HepG2 (cell line): ENCODE measurements around the gene PPP2R5E. TPM values are rescaled to one million over a fixed set of nuclear protein-coding genes. Genes with fewer than 3 reads are reported as not detected.

Experiments used
- ATAC-seq: fragments of 200-7000 bp; cut with Tn5 transposase; 3 replicates; pipeline ENCODE4 v1.9.1; 2020; ENCODE audit warnings: mild to moderate bottlenecking, moderate library complexity
- BruUV-seq: library from RNA; stranded (reverse); fragments of 400-500 nt; replicated peaks from 2 replicates; lab custom pipeline; 2021; lab: Mats Ljungman, UMichigan
- CTCF ChIA-PET: fragments of 300-600 bp; formaldehyde crosslinking; extraction: SDS; loops from one replicate; lab custom pipeline; 2021; ENCODE audit warnings: low total read pairs, inconsistent platforms, low intra/inter-chr PET ratio; lab: Yijun Ruan, JAX
- POLR2A ChIA-PET: fragments of 350-600 bp; sonication (Branson Sonifier 250); formaldehyde crosslinking; loops from one replicate; lab custom pipeline; 2020; ENCODE audit warnings: antibody characterized with exemption, inconsistent platforms; lab: Yijun Ruan, JAX
- DNase-seq: peaks from one replicate; pipeline ENCODE4 v3.0.0-alpha.2; 2015; ENCODE audit warnings: low spot score
- FAIRE-seq: peaks from 3 replicates; lab custom pipeline; 2011; peaks lifted over from hg19 to GRCh38; lab: Jason Lieb, UNC
- H2AFZ ChIP-seq: one replicate; pipeline ENCODE4 v1.6.1; 2011; ENCODE audit warnings: low read length, inconsistent platforms
- H3K27ac ChIP-seq: fragments of 300-600 bp; 3 replicates; pipeline ENCODE4 v1.8.0; 2011; ENCODE audit warnings: mixed run types, mild to moderate bottlenecking, mixed read lengths, low read length, inconsistent platforms; ENCODE audit not compliant: insufficient read depth; ENCODE audit errors: extremely low read length
- H3K27me3 ChIP-seq, 2 experiments: fragments of 200-600 bp in 1 of 2; 2 replicates in 1 of 2; 3 replicates in 1 of 2; pipeline versions ENCODE4 v1.6.0 to v1.8.0; 2011; ENCODE audit warnings: low read length in 2 of 2, mild to moderate bottlenecking in 2 of 2, moderate library complexity in 2 of 2, inconsistent platforms in 1 of 2; ENCODE audit not compliant: insufficient read depth in 2 of 2, control insufficient read depth in 1 of 2
- H3K36me3 ChIP-seq, 2 experiments: fragments of 200-600 bp in 1 of 2; replicated peaks in 1 of 2; 2 replicates in 1 of 2; 3 replicates in 1 of 2; pipeline versions ENCODE4 v1.5.1 to v1.8.0; 2011; ENCODE audit warnings: low read length in 2 of 2, inconsistent platforms in 1 of 2; ENCODE audit not compliant: insufficient read depth in 2 of 2, control insufficient read depth in 1 of 2
- H3K4me1 ChIP-seq: 2 replicates; pipeline ENCODE4 v1.5.1; 2012; ENCODE audit warnings: low read length, inconsistent platforms; ENCODE audit not compliant: insufficient read depth
- H3K4me2 ChIP-seq: 2 replicates; pipeline ENCODE4 v1.6.0; 2011; ENCODE audit warnings: low read depth, low read length, inconsistent platforms
- H3K4me3 ChIP-seq, 3 experiments: fragments of 200-600 bp in 1 of 3; sonication (generic), shearing (Covaris generic) in 1 of 3; replicated peaks in 1 of 3; 2 replicates each; pipeline ENCODE4 v1.5.1; 2011 to 2016; ENCODE audit warnings: low read length in 3 of 3, inconsistent platforms in 2 of 3, low read depth in 2 of 3, mild to moderate bottlenecking in 2 of 3, control low read depth in 1 of 3, mixed read lengths in 1 of 3; ENCODE audit not compliant: insufficient read depth in 1 of 3
- H3K79me2 ChIP-seq: one replicate; pipeline ENCODE4 v1.6.1; 2011; ENCODE audit warnings: low read length, inconsistent platforms; ENCODE audit not compliant: insufficient read depth
- H3K9ac ChIP-seq: 2 replicates; pipeline ENCODE4 v1.6.0; 2011; ENCODE audit warnings: mild to moderate bottlenecking, low read depth, low read length, inconsistent platforms; ENCODE audit not compliant: insufficient read depth
- H3K9me3 ChIP-seq: 2 replicates; pipeline ENCODE4 v1.5.1; 2012; ENCODE audit warnings: mild to moderate bottlenecking, low read length
- H4K20me1 ChIP-seq: 2 replicates; pipeline ENCODE4 v1.6.0; 2011; ENCODE audit warnings: inconsistent platforms, mild to moderate bottlenecking, low read length, moderate library complexity; ENCODE audit not compliant: insufficient read depth
- ATM ChIP-seq: fragments of 450-650 bp; IDR thresholded peaks from 2 replicates; pipeline ENCODE4 v1.7.1; 2017; ENCODE audit warnings: mild to moderate bottlenecking, borderline replicate concordance
- CREB1 ChIP-seq, 2 experiments: fragments of 450-650 bp in 1 of 2; IDR thresholded peaks; 2 replicates each; pipeline ENCODE4 v1.6.1; 2016 to 2017; ENCODE audit warnings: control low read depth in 1 of 2, mild to moderate bottlenecking in 1 of 2, missing compliant biosample characterization in 1 of 2, missing genetic modification characterization in 1 of 2
- NFE2 ChIP-seq: sonication (generic); formaldehyde crosslinking; IDR thresholded peaks from 2 replicates; pipeline ENCODE4 v1.4.0; 2020; ENCODE audit warnings: missing genetic modification reagents
- PAXIP1 ChIP-seq: sonication (generic); formaldehyde crosslinking; conservative IDR thresholded peaks from 2 replicates; pipeline ENCODE4 v1.4.0; 2020; ENCODE audit warnings: mild to moderate bottlenecking, missing genetic modification reagents, moderate library complexity
- ZNF446 ChIP-seq: sonication (generic); formaldehyde crosslinking; IDR thresholded peaks from 2 replicates; pipeline ENCODE4 v1.5.0; 2020; ENCODE audit warnings: mild to moderate bottlenecking, missing genetic modification reagents
- ZNF772 ChIP-seq: sonication (generic); formaldehyde crosslinking; IDR thresholded peaks from 2 replicates; pipeline ENCODE4 v1.5.0; 2020; ENCODE audit warnings: mild to moderate bottlenecking, missing genetic modification reagents
- ZNF883 ChIP-seq: sonication (generic); formaldehyde crosslinking; IDR thresholded peaks from 2 replicates; pipeline ENCODE4 v1.5.1; 2020; ENCODE audit warnings: mild to moderate bottlenecking, missing genetic modification reagents; ENCODE audit errors: not compliant biosample characterization
- in situ Hi-C: cut with HindIII; loops from 2 replicates; pipeline ENCODE4 v1.10.0; 2017; ENCODE audit warnings: low pct_unique_long_range_greater_than_20kb; ENCODE audit not compliant: extremely low pct_ligation_motif_present
- intact Hi-C: fragments of 100-400 bp; cut with micrococcal nuclease; formaldehyde crosslinking; loops from one replicate; pipeline ENCODE4 v1.10.0; 2022; ENCODE audit not compliant: unreplicated experiment
- polyA plus RNA-seq, 8 experiments: library from polyadenylated mRNA; depleted of rRNA in 3 of 8; stranded (reverse) in 7 of 8; unstranded in 1 of 8; fragments of >200 nt; fragmentation: Illumina TruSeq in 4 of 8; extraction: Trizol in 4 of 8; gene quantifications; 2 replicates each; pipeline versions ENCODE4 v1.2.1 to v1.2.3, GENCODE V29; 2011 to 2016; ENCODE audit warnings: low read depth in 4 of 8, missing spikeins in 1 of 8, mixed read lengths in 1 of 8; ENCODE audit not compliant: insufficient read depth in 1 of 8
- total RNA-seq, 5 experiments: library from RNA; depleted of rRNA; stranded (reverse); fragments of >200 nt; fragmentation: Illumina TruSeq; extraction: Trizol; gene quantifications; 2 replicates each; pipeline ENCODE4 v1.2.3, GENCODE V29; 2016; ENCODE audit warnings: low read depth in 1 of 5
- TF ChIP-seq, protein P1 (sequence below): sonication (generic); formaldehyde crosslinking; IDR thresholded peaks from 2 replicates; pipeline ENCODE4 v1.4.0; 2020; ENCODE audit warnings: missing genetic modification reagents

Gene PPP2R5E
- total and polyA plus RNA-seq, 2 of the 13 experiments (the other 11 are each of a cell fraction or from before 2014, with no cell fraction given): 8.9 to 11.0 TPM

DNA sequence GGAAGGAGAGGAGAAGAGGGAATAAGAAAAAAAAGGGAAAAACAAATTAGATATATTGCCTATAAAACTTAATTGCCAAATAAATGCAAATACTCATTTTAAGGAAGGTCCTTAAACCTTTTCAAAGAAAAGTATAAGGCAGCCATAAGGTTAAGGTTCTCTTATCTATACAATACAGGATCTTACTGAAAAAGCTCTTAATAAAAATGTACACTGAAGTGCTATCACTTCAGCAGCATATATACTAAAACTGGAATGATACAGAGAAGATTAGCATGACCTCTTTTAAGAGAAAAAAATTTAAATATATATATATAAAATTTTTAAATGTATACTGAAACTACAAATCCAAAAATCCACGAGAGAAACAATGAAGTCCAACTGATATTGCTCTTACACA lies 65.6 kb downstream of the PPP2R5E start (continued):
- TF ChIP-seq PAXIP1 (CRISPR knock-in tag) (no peak), NFE2 (no peak), ATM (no peak), ZNF446 (CRISPR knock-in tag) (no peak), ZNF883 (CRISPR knock-in tag) (no peak)
- TF ChIP-seq, protein P1, sequence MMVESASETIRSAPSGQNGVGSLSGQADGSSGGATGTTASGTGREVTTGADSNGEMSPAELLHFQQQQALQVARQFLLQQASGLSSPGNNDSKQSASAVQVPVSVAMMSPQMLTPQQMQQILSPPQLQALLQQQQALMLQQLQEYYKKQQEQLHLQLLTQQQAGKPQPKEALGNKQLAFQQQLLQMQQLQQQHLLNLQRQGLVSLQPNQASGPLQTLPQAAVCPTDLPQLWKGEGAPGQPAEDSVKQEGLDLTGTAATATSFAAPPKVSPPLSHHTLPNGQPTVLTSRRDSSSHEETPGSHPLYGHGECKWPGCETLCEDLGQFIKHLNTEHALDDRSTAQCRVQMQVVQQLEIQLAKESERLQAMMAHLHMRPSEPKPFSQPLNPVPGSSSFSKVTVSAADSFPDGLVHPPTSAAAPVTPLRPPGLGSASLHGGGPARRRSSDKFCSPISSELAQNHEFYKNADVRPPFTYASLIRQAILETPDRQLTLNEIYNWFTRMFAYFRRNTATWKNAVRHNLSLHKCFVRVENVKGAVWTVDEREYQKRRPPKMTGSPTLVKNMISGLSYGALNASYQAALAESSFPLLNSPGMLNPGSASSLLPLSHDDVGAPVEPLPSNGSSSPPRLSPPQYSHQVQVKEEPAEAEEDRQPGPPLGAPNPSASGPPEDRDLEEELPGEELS (CRISPR knock-in tag): no peak

- CTCF ChIA-PET: no interaction called here
- TF ChIP-seq CREB1 (IDR thresholded peaks at IDR 0.05) (no peak), CREB1 (CRISPR knock-in tag; IDR thresholded peaks at IDR 0.05) (0 out of 2 replicates have a peak, but pooled peaks have one; percentile 6), ZNF772 (CRISPR knock-in tag) (no peak)
- TF ChIP-seq, all 625 proteins: peak for 1
- Histone ChIP-seq H4K20me1 (no peaks in the 10 kb centered on the region), H3K4me1 (peaks cover 71% of the 10 kb centered on the region), H3K27ac (no peak overlapping the region), H3K27me3 (no peaks in the 10 kb centered on the region), H2AFZ (no peak overlapping the region), H3K79me2 (peaks cover 46% of the 10 kb centered on the region), H3K4me3 (no peak overlapping the region), H3K36me3 (no peaks in the 10 kb centered on the region), H3K4me2 (no peak overlapping the region), H3K9ac (no peak overlapping the region), H3K9me3 (no peaks in the 10 kb centered on the region)
- intact Hi-C loops (no loop called here), in situ Hi-C loops (no loop called here)
- DNase-seq: no peak
- no peak for FAIRE-seq
- no TSS peak for BruUV-seq
- ATAC-seq: no peak
- POLR2A ChIA-PET: no interaction called here
Observed at GRCh38 chr14:63475761-63476160, 67.4 kb downstream of the PPP2R5E start.
